K562 (cell line): ENCODE results near the gene TFE3. TPM values are rescaled to one million over a fixed set of nuclear protein-coding genes. Genes with fewer than 3 reads are reported as not detected.
A peak's percentile ranks its signal among the peaks of the same experiment; 100 is the strongest.

ENCODE experiments used
- ATAC-seq: fragments of 200-7000 bp; cut with Tn5 transposase; 3 replicates; pipeline ENCODE4 v1.9.1; 2020; ENCODE audit warnings: moderate library complexity
- BruUV-seq: library from RNA; stranded (reverse); fragments of 400-500 nt; replicated peaks from 2 replicates; lab custom pipeline; 2021; lab: Mats Ljungman, UMichigan
- CTCF ChIA-PET: fragments of 300-600 bp; formaldehyde crosslinking; extraction: SDS; loops from one replicate; lab custom pipeline; 2021; ENCODE audit warnings: low intra/inter-chr PET ratio; lab: Yijun Ruan, JAX
- POLR2A ChIA-PET: fragments of 300-600, 350-650 bp; sonication (Branson Sonifier 250); formaldehyde crosslinking; extraction: SDS; loops from one replicate; lab custom pipeline; 2021; ENCODE audit warnings: antibody characterized with exemption, inconsistent platforms; lab: Yijun Ruan, JAX
- DNase-seq, 4 experiments: peaks; one replicate each; pipeline versions ENCODE4 v3.0.0 to v3.0.0-alpha.2; 2011 to 2018; ENCODE audit warnings: low spot score in 3 of 4, mixed read lengths in 3 of 4; ENCODE audit errors: extremely low read depth in 1 of 4
- FAIRE-seq: peaks from 2 replicates; lab custom pipeline; 2011; peaks lifted over from hg19 to GRCh38; lab: Jason Lieb, UNC
- H2AFZ ChIP-seq: 2 replicates; pipeline ENCODE4 v1.6.0; 2011; ENCODE audit warnings: low read depth, low read length, control low read depth, inconsistent platforms
- H3K27ac ChIP-seq: fragments of 200-600 bp; 3 replicates; pipeline ENCODE4 v1.8.0; 2011; ENCODE audit warnings: low read depth, mild to moderate bottlenecking, control low read depth, inconsistent platforms, low read length, moderate library complexity, mixed read lengths; ENCODE audit errors: extremely low read depth
- H3K27me3 ChIP-seq, 2 experiments: fragments of 300-600 bp in 1 of 2; 2 replicates in 1 of 2; 3 replicates in 1 of 2; pipeline versions ENCODE4 v1.6.0 to v1.8.0; 2011; ENCODE audit warnings: inconsistent platforms in 2 of 2, low read length in 2 of 2, mild to moderate bottlenecking in 1 of 2, mixed read lengths in 1 of 2, moderate library complexity in 1 of 2; ENCODE audit not compliant: control insufficient read depth in 2 of 2, insufficient read depth in 2 of 2
- H3K36me3 ChIP-seq: fragments of 300-600 bp; 3 replicates; pipeline ENCODE4 v1.8.0; 2011; ENCODE audit warnings: mild to moderate bottlenecking, low read length, inconsistent platforms; ENCODE audit not compliant: control insufficient read depth, insufficient read depth
- H3K4me1 ChIP-seq, 2 experiments: fragments of 200-600 bp in 1 of 2; replicated peaks in 1 of 2; 2 replicates in 1 of 2; 3 replicates in 1 of 2; pipeline versions ENCODE4 v1.5.1 to v1.8.0; 2011; ENCODE audit warnings: inconsistent platforms in 2 of 2, low read length in 2 of 2, mild to moderate bottlenecking in 1 of 2, mixed read lengths in 1 of 2, moderate library complexity in 1 of 2; ENCODE audit not compliant: control insufficient read depth in 2 of 2, insufficient read depth in 2 of 2
- H3K4me2 ChIP-seq: 2 replicates; pipeline ENCODE4 v1.6.1; 2011; ENCODE audit warnings: low read length, control low read depth, inconsistent platforms, mixed read lengths; ENCODE audit not compliant: insufficient read depth
- H3K4me3 ChIP-seq: fragments of 200-600 bp; sonication (generic), shearing (Covaris generic); 2 replicates; pipeline ENCODE4 v1.5.1; 2016; ENCODE audit warnings: control low read depth, inconsistent platforms
- H3K79me2 ChIP-seq: fragments of 200-600 bp; 3 replicates; pipeline ENCODE4 v1.8.0; 2011; ENCODE audit warnings: low read length, inconsistent platforms; ENCODE audit not compliant: control insufficient read depth, insufficient read depth
- H3K9ac ChIP-seq, 2 experiments: 2 replicates each; pipeline versions ENCODE4 v1.6.0 to v1.6.1; 2011; ENCODE audit warnings: low read depth in 2 of 2, low read length in 2 of 2, control low read depth in 1 of 2, inconsistent platforms in 1 of 2, mild to moderate bottlenecking in 1 of 2, mixed read lengths in 1 of 2; ENCODE audit not compliant: insufficient read depth in 1 of 2
- H3K9me1 ChIP-seq: one replicate; pipeline ENCODE4 v1.6.0; 2011; ENCODE audit warnings: inconsistent platforms, mild to moderate bottlenecking, low read length, moderate library complexity; ENCODE audit not compliant: control insufficient read depth, insufficient read depth
- H3K9me3 ChIP-seq: replicated peaks from 2 replicates; pipeline ENCODE4 v1.5.1; 2011; ENCODE audit warnings: low read depth, low read length, inconsistent platforms; ENCODE audit not compliant: control insufficient read depth, insufficient read depth
- H4K20me1 ChIP-seq: replicated peaks from 2 replicates; pipeline ENCODE4 v1.6.1; 2011; ENCODE audit warnings: low read length, inconsistent platforms, mixed read lengths; ENCODE audit not compliant: control insufficient read depth, insufficient read depth
- MED1 ChIP-seq: sonication (generic); formaldehyde crosslinking; IDR thresholded peaks from 2 replicates; pipeline ENCODE4 v1.8.1; 2023; ENCODE audit warnings: missing genetic modification reagents, borderline replicate concordance
- NBN ChIP-seq: fragments of 450-650 bp; IDR thresholded peaks from 2 replicates; pipeline ENCODE4 v1.6.1; 2016; ENCODE audit warnings: low read depth, mild to moderate bottlenecking
- NFYB ChIP-seq: IDR thresholded peaks from 2 replicates; pipeline ENCODE4 v1.6.1; 2011; ENCODE audit warnings: mild to moderate bottlenecking, moderate library complexity; ENCODE audit not compliant: insufficient read length; ENCODE audit errors: extremely low read depth
- NR2C2 ChIP-seq, 2 experiments: fragments of 200-800 bp in 1 of 2; sonication (Bioruptor generic) in 1 of 2; sonication (generic) in 1 of 2; formaldehyde crosslinking in 1 of 2; IDR thresholded peaks; 2 replicates each; pipeline versions ENCODE4 v1.6.1 to v1.8.0; 2016 to 2022; ENCODE audit warnings: mild to moderate bottlenecking in 1 of 2, missing compliant biosample characterization in 1 of 2, missing genetic modification characterization in 1 of 2, missing genetic modification reagents in 1 of 2
- NRF1 ChIP-seq, 2 experiments: fragments of 450-650 bp; IDR thresholded peaks in 1 of 2; conservative IDR thresholded peaks in 1 of 2; 2 replicates each; pipeline ENCODE4 v1.6.1; 2014; ENCODE audit warnings: mild to moderate bottlenecking in 2 of 2
- POLR3G ChIP-seq: IDR thresholded peaks from 2 replicates; pipeline ENCODE4 v1.6.1; 2011; ENCODE audit not compliant: insufficient read length, insufficient replicate concordance; ENCODE audit errors: extremely low read depth
- RBM17 ChIP-seq: fragments of 200-400 bp; formaldehyde crosslinking; IDR thresholded peaks from 2 replicates; pipeline ENCODE4 v1.6.1; 2017; ENCODE audit warnings: low read depth, mild to moderate bottlenecking, low read length, borderline replicate concordance
- ZFP36 ChIP-seq: fragments of 150-350 bp; IDR thresholded peaks from 2 replicates; pipeline ENCODE4 v1.6.1; 2018; ENCODE audit warnings: low read length, low read depth; ENCODE audit not compliant: partially characterized antibody
- ZNF239 ChIP-seq: fragments of 250-450 bp; sonication (Bioruptor Pico); IDR thresholded peaks from 2 replicates; pipeline ENCODE4 v1.4.0; 2020; ENCODE audit warnings: mild to moderate bottlenecking
- ZNF282 ChIP-seq: sonication (generic); formaldehyde crosslinking; IDR thresholded peaks from 2 replicates; pipeline ENCODE4 v1.8.1; 2023; ENCODE audit warnings: missing genetic modification reagents
- ZNF764 ChIP-seq: fragments of 250-450 bp; sonication (Bioruptor Pico); IDR thresholded peaks from 2 replicates; pipeline ENCODE4 v1.4.0; 2020; ENCODE audit warnings: low read depth, mild to moderate bottlenecking, moderate library complexity
- WGBS: fragments of 100-300 bp; shearing (Covaris generic); methylation state at CpG from one replicate; pipeline ENCODE4 v1.1.6; 2016; ENCODE audit warnings: low coverage, mixed read lengths; ENCODE audit not compliant: insufficient coverage; ENCODE audit errors: missing lambda C conversion rate; 5-methylcytosine and 5-hydroxymethylcytosine counted together
- in situ Hi-C: fragments of 300-500 bp; cut with MboI; formaldehyde crosslinking; loops from 4 replicates; pipeline ENCODE4 v1.15.0; 2018; ENCODE audit warnings: inconsistent platforms, mixed read lengths
- intact Hi-C: fragments of 100-400 bp; cut with micrococcal nuclease; formaldehyde crosslinking; loops from 2 replicates; pipeline ENCODE4 v1.14.2; 2022
- polyA plus RNA-seq, 8 experiments: library from polyadenylated mRNA; depleted of rRNA in 4 of 8; stranded (reverse) in 5 of 8; unstranded in 3 of 8; fragments of >200 nt; fragmentation: Nextera tagmentation in 2 of 8; fragmentation: Illumina TruSeq in 1 of 8; extraction: Ambion mirVana in 2 of 8; extraction: Trizol in 1 of 8; gene quantifications; 2 replicates each; pipeline versions ENCODE4 v1.2.1 to v1.2.3, GENCODE V29; 2011 to 2014; ENCODE audit warnings: inconsistent platforms in 1 of 8, missing spikeins in 1 of 8
- total RNA-seq, 7 experiments: library from RNA; depleted of rRNA in 6 of 7; stranded (reverse); fragments of >200 nt in 6 of 7; fragmentation: Illumina TruSeq in 2 of 7; extraction: Trizol in 2 of 7; gene quantifications; 2 replicates each; pipeline versions ENCODE4 v1.2.1 to v1.2.3, GENCODE V29; 2011 to 2021; ENCODE audit warnings: low replicate concordance in 1 of 7
- TF ChIP-seq, protein P1 (sequence below): fragments of 450-650 bp; IDR thresholded peaks from 2 replicates; pipeline ENCODE4 v1.6.1; 2016; ENCODE audit warnings: missing biosample characterization, missing genetic modification characterization
- TF ChIP-seq, protein P2 (sequence below): fragments of 250-450 bp; sonication (Bioruptor Pico); IDR thresholded peaks from 2 replicates; pipeline ENCODE4 v1.9.0; 2021; ENCODE audit warnings: mild to moderate bottlenecking, inconsistent platforms
- TF ChIP-seq, protein P3 (sequence below): sonication (generic); formaldehyde crosslinking; IDR thresholded peaks from 2 replicates; pipeline ENCODE4 v1.8.0; 2022; ENCODE audit warnings: missing genetic modification reagents, mild to moderate bottlenecking, borderline replicate concordance

TFE3 gene
- total and polyA plus RNA-seq, 9 of the 15 experiments (the other 6 are each of a cell fraction or from before 2014, with no cell fraction given), result 1.9 to 20.3 (median 11.9) TPM

DNA sequence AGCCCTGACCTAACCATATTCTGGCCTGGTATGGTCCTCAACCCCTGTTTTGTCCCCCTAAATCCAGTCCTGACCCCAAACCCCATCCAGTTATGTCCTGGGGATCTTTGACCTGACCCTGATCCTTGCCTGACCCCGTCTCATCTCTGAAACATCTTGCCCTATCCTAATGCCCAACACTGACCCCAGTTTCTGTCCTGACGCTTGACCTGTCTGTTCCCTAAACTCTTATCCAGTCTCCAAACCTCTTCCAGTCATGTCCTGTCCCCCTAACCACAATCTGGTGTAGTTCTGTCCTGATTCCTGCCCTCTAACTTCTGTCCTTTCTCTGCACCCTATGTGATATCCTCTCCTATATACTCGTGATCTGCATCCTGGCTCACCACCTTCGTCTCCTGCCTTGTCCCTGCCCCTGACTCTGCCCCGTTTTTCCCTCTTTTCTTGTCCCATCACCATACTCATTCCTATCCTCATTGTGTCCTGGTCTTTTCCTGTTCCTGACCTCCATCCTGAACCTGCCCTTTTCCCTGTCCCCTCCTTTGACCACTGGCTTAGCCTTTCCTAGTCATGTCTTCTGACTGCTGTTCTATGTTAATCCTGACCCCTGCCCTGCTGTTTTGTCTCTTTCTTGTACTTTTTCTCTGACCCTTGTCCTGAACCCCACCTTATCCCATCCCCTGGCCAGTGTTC lies 11.1 kb upstream of the TFE3 start:
- Histone ChIP-seq H3K4me2 (peak overlapping the region; percentile 55), H2AFZ (no peak overlapping the region), H3K79me2 (no peaks in the 10 kb centered on the region; the same call in 2 of the 3 replicates), H3K36me3 (no peaks in the 10 kb centered on the region), H3K27ac (no peak overlapping the region), H4K20me1 (no peaks in the 10 kb centered on the region), H3K9me1 (no peaks in the 10 kb centered on the region), H3K9ac (peak overlapping the region; percentile 54 to 85; a peak in 1 of 4 replicates), H3K4me3 (peak overlapping the region; percentile 42), H3K9me3 (no peaks in the 10 kb centered on the region; the same call in 1 of the 2 replicates), H3K27me3 (no peaks in the 10 kb centered on the region), H3K4me1 (peaks cover 0 to 11% of the 10 kb centered on the region in 2 experiments; a peak in 4 of 5 replicates)
- no TSS peak for BruUV-seq
- ATAC-seq, result no peak
- no peak for DNase-seq
- ChIA-PET POLR2A (no interaction called here), CTCF (no interaction called here)
- WGBS, result 46% methylated on average over 4 of the region's 5 CpGs
- no peak for FAIRE-seq
- in situ Hi-C loops, result no loop called here
- intact Hi-C loops, result no loop called here
- no peak for TF ChIP-seq NBN
- no peak for TF ChIP-seq POLR3G
- TF ChIP-seq ZNF282 (CRISPR knock-in tag), result no peak
- TF ChIP-seq, protein P1, sequence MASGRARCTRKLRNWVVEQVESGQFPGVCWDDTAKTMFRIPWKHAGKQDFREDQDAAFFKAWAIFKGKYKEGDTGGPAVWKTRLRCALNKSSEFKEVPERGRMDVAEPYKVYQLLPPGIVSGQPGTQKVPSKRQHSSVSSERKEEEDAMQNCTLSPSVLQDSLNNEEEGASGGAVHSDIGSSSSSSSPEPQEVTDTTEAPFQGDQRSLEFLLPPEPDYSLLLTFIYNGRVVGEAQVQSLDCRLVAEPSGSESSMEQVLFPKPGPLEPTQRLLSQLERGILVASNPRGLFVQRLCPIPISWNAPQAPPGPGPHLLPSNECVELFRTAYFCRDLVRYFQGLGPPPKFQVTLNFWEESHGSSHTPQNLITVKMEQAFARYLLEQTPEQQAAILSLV (tag), result no peak
- no peak for TF ChIP-seq RBM17
- TF ChIP-seq NRF1 (conservative IDR thresholded peaks at IDR 0.05 in 1 of 2, IDR thresholded peaks at IDR 0.05 in 1 of 2), result no peak
- no peak for TF ChIP-seq ZNF764 (CRISPR knock-in tag)
- TF ChIP-seq, protein P2, sequence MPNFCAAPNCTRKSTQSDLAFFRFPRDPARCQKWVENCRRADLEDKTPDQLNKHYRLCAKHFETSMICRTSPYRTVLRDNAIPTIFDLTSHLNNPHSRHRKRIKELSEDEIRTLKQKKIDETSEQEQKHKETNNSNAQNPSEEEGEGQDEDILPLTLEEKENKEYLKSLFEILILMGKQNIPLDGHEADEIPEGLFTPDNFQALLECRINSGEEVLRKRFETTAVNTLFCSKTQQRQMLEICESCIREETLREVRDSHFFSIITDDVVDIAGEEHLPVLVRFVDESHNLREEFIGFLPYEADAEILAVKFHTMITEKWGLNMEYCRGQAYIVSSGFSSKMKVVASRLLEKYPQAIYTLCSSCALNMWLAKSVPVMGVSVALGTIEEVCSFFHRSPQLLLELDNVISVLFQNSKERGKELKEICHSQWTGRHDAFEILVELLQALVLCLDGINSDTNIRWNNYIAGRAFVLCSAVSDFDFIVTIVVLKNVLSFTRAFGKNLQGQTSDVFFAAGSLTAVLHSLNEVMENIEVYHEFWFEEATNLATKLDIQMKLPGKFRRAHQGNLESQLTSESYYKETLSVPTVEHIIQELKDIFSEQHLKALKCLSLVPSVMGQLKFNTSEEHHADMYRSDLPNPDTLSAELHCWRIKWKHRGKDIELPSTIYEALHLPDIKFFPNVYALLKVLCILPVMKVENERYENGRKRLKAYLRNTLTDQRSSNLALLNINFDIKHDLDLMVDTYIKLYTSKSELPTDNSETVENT (CRISPR knock-in tag), result no peak
- TF ChIP-seq NFYB, result no peak
- TF ChIP-seq ZFP36, result no peak
- TF ChIP-seq MED1 (CRISPR knock-in tag), result no peak
- TF ChIP-seq NR2C2 (CRISPR knock-in tag; IDR thresholded peaks at IDR 0.05), result no peak
- TF ChIP-seq NR2C2 (tag; IDR thresholded peaks at IDR 0.05), result peak; percentile 90
- no peak for TF ChIP-seq ZNF239 (CRISPR knock-in tag)
- TF ChIP-seq, protein P3, sequence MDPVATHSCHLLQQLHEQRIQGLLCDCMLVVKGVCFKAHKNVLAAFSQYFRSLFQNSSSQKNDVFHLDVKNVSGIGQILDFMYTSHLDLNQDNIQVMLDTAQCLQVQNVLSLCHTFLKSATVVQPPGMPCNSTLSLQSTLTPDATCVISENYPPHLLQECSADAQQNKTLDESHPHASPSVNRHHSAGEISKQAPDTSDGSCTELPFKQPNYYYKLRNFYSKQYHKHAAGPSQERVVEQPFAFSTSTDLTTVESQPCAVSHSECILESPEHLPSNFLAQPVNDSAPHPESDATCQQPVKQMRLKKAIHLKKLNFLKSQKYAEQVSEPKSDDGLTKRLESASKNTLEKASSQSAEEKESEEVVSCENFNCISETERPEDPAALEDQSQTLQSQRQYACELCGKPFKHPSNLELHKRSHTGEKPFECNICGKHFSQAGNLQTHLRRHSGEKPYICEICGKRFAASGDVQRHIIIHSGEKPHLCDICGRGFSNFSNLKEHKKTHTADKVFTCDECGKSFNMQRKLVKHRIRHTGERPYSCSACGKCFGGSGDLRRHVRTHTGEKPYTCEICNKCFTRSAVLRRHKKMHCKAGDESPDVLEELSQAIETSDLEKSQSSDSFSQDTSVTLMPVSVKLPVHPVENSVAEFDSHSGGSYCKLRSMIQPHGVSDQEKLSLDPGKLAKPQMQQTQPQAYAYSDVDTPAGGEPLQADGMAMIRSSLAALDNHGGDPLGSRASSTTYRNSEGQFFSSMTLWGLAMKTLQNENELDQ (CRISPR knock-in tag), result no peak
